SK-N-SH treated with all-trans-retinoic acid at 6 μM for 48 hours (cell line): ENCODE measurements around the gene TNIP3.

Source experiments
- BACH2 ChIP-seq: fragments of 250-450 bp; sonication (Bioruptor Pico); IDR thresholded peaks from 2 replicates; pipeline ENCODE4 v1.9.0; 2021; ENCODE audit warnings: mild to moderate bottlenecking, borderline replicate concordance
- GLIS3 ChIP-seq: fragments of 250-450 bp; sonication (Bioruptor Pico); IDR thresholded peaks from 2 replicates; pipeline ENCODE4 v1.5.0; 2020; ENCODE audit warnings: mild to moderate bottlenecking, moderate library complexity
- RARB ChIP-seq: fragments of 250-450 bp; sonication (Bioruptor Pico); IDR thresholded peaks from 2 replicates; pipeline ENCODE4 v1.8.0; 2021; ENCODE audit warnings: mild to moderate bottlenecking, moderate library complexity
- SNAI2 ChIP-seq: fragments of 250-450 bp; sonication (Bioruptor Pico); IDR thresholded peaks from 2 replicates; pipeline ENCODE4 v1.5.0; 2020; ENCODE audit warnings: mild to moderate bottlenecking, moderate library complexity
- ZC3H10 ChIP-seq: fragments of 250-450 bp; sonication (Bioruptor Pico); IDR thresholded peaks from 2 replicates; pipeline ENCODE4 v1.5.1; 2021; ENCODE audit warnings: mild to moderate bottlenecking, moderate library complexity
- ZFP3 ChIP-seq: fragments of 250-450 bp; sonication (Bioruptor Pico); IDR thresholded peaks from 2 replicates; pipeline ENCODE4 v1.5.0; 2020; ENCODE audit warnings: mild to moderate bottlenecking, moderate library complexity
- ZNF8 ChIP-seq: fragments of 450-650 bp; formaldehyde crosslinking; IDR thresholded peaks from 2 replicates; pipeline ENCODE4 v1.5.0; 2020; ENCODE audit warnings: mild to moderate bottlenecking, moderate library complexity
- TF ChIP-seq, protein P1 (sequence below): fragments of 250-450 bp; sonication (Bioruptor Pico); IDR thresholded peaks from 2 replicates; pipeline ENCODE4 v1.5.1; 2020; ENCODE audit warnings: low read depth, mild to moderate bottlenecking, moderate library complexity

DNA sequence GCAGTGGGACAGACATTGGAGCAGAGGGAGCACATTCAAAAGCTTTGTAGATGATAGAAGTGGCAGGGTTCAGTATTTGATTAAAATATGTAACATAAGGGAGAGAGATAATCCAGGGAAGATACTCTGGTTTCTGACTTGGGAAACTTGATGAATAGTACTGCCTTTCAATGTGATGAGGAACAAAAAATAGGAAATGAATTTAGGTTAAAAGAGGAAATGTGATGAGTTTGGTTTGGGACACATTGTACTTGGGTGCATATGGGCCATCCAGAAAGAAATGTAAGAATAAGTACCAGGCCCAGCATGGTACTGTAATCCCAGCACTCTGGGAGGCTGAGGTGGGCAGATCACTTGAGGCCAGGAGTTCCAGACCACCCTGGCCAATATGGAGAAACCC is 70.9 kb downstream of the TNIP3 start:
- TF ChIP-seq SNAI2 (CRISPR knock-in tag) (no peak), GLIS3 (CRISPR knock-in tag) (no peak), BACH2 (CRISPR knock-in tag) (no peak), ZC3H10 (CRISPR knock-in tag) (no peak), ZFP3 (CRISPR knock-in tag) (no peak), RARB (CRISPR knock-in tag) (no peak), ZNF8 (CRISPR knock-in tag) (no peak)
- TF ChIP-seq, protein P1, sequence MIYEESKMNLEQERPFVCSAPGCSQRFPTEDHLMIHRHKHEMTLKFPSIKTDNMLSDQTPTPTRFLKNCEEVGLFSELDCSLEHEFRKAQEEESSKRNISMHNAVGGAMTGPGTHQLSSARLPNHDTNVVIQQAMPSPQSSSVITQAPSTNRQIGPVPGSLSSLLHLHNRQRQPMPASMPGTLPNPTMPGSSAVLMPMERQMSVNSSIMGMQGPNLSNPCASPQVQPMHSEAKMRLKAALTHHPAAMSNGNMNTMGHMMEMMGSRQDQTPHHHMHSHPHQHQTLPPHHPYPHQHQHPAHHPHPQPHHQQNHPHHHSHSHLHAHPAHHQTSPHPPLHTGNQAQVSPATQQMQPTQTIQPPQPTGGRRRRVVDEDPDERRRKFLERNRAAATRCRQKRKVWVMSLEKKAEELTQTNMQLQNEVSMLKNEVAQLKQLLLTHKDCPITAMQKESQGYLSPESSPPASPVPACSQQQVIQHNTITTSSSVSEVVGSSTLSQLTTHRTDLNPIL (CRISPR knock-in tag), result no peak
